ENCODE data around the gene GYS2.

- TF ChIP-seq CTCF (IDR thresholded peaks at IDR 0.05; ENCODE audit: insufficient read depth, low read length, poor library complexity, severe bottlenecking): no peak
- TF ChIP-seq EZH2phosphoT487 (conservative IDR thresholded peaks at IDR 0.05; ENCODE audit: low read length): no peak
Observed at GRCh38 chr12:21528953-21529352, 75.7 kb downstream of the GYS2 start.

Measured in SU-DHL-6 (cell line).